OCI-LY1 (cell line): ENCODE data around the gene BBS4.
A peak's percentile ranks its signal among the peaks of the same experiment; 100 is the strongest.

Experiments used
- H2AFZ ChIP-seq: fragments of 200-600 bp; sonication (generic), shearing (Covaris generic); 2 replicates; pipeline ENCODE4 v1.6.0; 2014; ENCODE audit warnings: antibody characterized with exemption, mild to moderate bottlenecking, low read length
- H3F3A ChIP-seq: fragments of 200-600 bp; sonication (generic), shearing (Covaris generic); 2 replicates; pipeline ENCODE4 v1.6.0; 2014; ENCODE audit warnings: mild to moderate bottlenecking, antibody characterized with exemption, low read length, moderate library complexity; ENCODE audit not compliant: insufficient read depth
- H3K27ac ChIP-seq: fragments of 200-600 bp; sonication (generic); 2 replicates; pipeline ENCODE4 v1.5.1; 2014; ENCODE audit warnings: low read length, mixed run types, mild to moderate bottlenecking, low read depth; ENCODE audit not compliant: poor library complexity, severe bottlenecking
- H3K27me3 ChIP-seq: fragments of 200-600 bp; sonication (generic); 2 replicates; pipeline ENCODE4 v1.6.0; 2014; ENCODE audit warnings: antibody characterized with exemption, mild to moderate bottlenecking, low read length, moderate library complexity; ENCODE audit not compliant: insufficient read depth
- H3K36me3 ChIP-seq: fragments of 200-600 bp; sonication (generic); 2 replicates; pipeline ENCODE4 v1.6.1; 2014; ENCODE audit warnings: mild to moderate bottlenecking, antibody characterized with exemption, low read length, moderate library complexity, mixed read lengths; ENCODE audit not compliant: insufficient read depth
- H3K4me1 ChIP-seq: fragments of 200-600 bp; sonication (generic); 2 replicates; pipeline ENCODE4 v1.5.1; 2014; ENCODE audit warnings: mild to moderate bottlenecking, low read length, moderate library complexity; ENCODE audit not compliant: insufficient read depth, severe bottlenecking
- H3K4me2 ChIP-seq: fragments of 200-600 bp; sonication (generic), shearing (Covaris generic); 2 replicates; pipeline ENCODE4 v1.6.1; 2014; ENCODE audit warnings: low read length
- H3K4me3 ChIP-seq: fragments of 200-600 bp; sonication (generic); 2 replicates; pipeline ENCODE4 v1.5.1; 2014; ENCODE audit warnings: low read length, low read depth, mild to moderate bottlenecking, mixed read lengths; ENCODE audit not compliant: poor library complexity, severe bottlenecking
- H3K79me2 ChIP-seq: fragments of 200-600 bp; shearing (Covaris generic); 2 replicates; pipeline ENCODE4 v1.6.1; 2016; ENCODE audit warnings: mixed run types, low read length, mixed read lengths; ENCODE audit not compliant: insufficient read depth
- H3K9ac ChIP-seq: fragments of 200-600 bp; sonication (generic), shearing (Covaris generic); 2 replicates; pipeline ENCODE4 v1.6.1; 2014; ENCODE audit warnings: mild to moderate bottlenecking, low read length, mixed read lengths
- H3K9me2 ChIP-seq: fragments of 200-600 bp; sonication (generic), shearing (Covaris generic); 2 replicates; pipeline ENCODE4 v1.6.1; 2014; ENCODE audit warnings: low read depth, mild to moderate bottlenecking, low read length, mixed read lengths
- H3K9me3 ChIP-seq: fragments of 200-600 bp; shearing (Covaris generic); 2 replicates; pipeline ENCODE4 v1.6.1; 2014; ENCODE audit warnings: low read length, mixed read lengths
- H4K20me1 ChIP-seq: fragments of 200-600 bp; sonication (generic), shearing (Covaris generic); 2 replicates; pipeline ENCODE4 v1.6.0; 2016; ENCODE audit warnings: mild to moderate bottlenecking, low read length; ENCODE audit not compliant: insufficient read depth
- CTCF ChIP-seq: fragments of 200-600 bp; sonication (generic), shearing (Covaris generic); IDR thresholded peaks from 2 replicates; pipeline ENCODE4 v1.5.1; 2017; ENCODE audit warnings: mild to moderate bottlenecking, antibody characterized with exemption, low read length, moderate library complexity, mixed read lengths
- EZH2 ChIP-seq: fragments of 200-600 bp; sonication (generic), shearing (Covaris generic); IDR thresholded peaks from 2 replicates; pipeline ENCODE4 v1.8.0; 2017; ENCODE audit warnings: borderline replicate concordance, mixed run types, mild to moderate bottlenecking, antibody characterized with exemption, low read length, moderate library complexity, mixed read lengths

BBS4 gene

GRCh38 chr15:72766780-72767179 is 80.8 kb downstream of the BBS4 start:
- Histone ChIP-seq H3K27me3 (no peaks in the 10 kb centered on the region), H3K36me3 (peaks cover 93% of the 10 kb centered on the region), H3F3A (no peaks in the 10 kb centered on the region), H3K27ac (no peak overlapping the region), H3K9me2 (no peaks in the 10 kb centered on the region), H2AFZ (no peak overlapping the region), H3K79me2 (peaks cover 14% of the 10 kb centered on the region), H3K9ac (no peak overlapping the region), H3K4me3 (no peak overlapping the region), H3K4me2 (no peak overlapping the region), H3K4me1 (no peaks in the 10 kb centered on the region), H4K20me1 (no peaks in the 10 kb centered on the region), H3K9me3 (peaks cover 13% of the 10 kb centered on the region)
- TF ChIP-seq EZH2 (no peak), CTCF (no peak)

- Histone ChIP-seq H3K4me2 (no peak overlapping the region), H3F3A (no peaks in the 10 kb centered on the region), H3K36me3 (peaks cover 92% of the 10 kb centered on the region), H3K9me3 (peaks cover 13% of the 10 kb centered on the region), H2AFZ (no peak overlapping the region), H3K4me3 (no peak overlapping the region), H3K9me2 (no peaks in the 10 kb centered on the region), H3K4me1 (peaks cover 23% of the 10 kb centered on the region), H3K27me3 (no peaks in the 10 kb centered on the region), H3K9ac (no peak overlapping the region), H4K20me1 (no peaks in the 10 kb centered on the region), H3K27ac (no peak overlapping the region), H3K79me2 (peaks cover 30% of the 10 kb centered on the region)
- TF ChIP-seq CTCF (peak; percentile 16; the same call in 1 of the 2 replicates), EZH2 (no peak)
Measured at GRCh38 chr15:72770673-72771328, 84.8 kb downstream of the BBS4 start.

GRCh38 chr15:72771329-72771725 is 85.3 kb downstream of the BBS4 start:
- Histone ChIP-seq H3K79me2 (peaks cover 35% of the 10 kb centered on the region), H3K9me2 (no peaks in the 10 kb centered on the region)

More at GRCh38 chr15:72771329-72771725, 85.3 kb downstream of the BBS4 start:
- no peaks in the 10 kb centered on the region for H3F3A ChIP-seq
- H3K4me2 ChIP-seq = no peak overlapping the region
- H4K20me1 ChIP-seq = no peaks in the 10 kb centered on the region
- H3K4me1 ChIP-seq = peaks cover 28% of the 10 kb centered on the region
- TF ChIP-seq EZH2 = no peak
- TF ChIP-seq CTCF = no peak
- H2AFZ ChIP-seq = no peak overlapping the region
- peaks cover 87% of the 10 kb centered on the region for H3K36me3 ChIP-seq
- H3K4me3 ChIP-seq = no peak overlapping the region
- H3K27ac ChIP-seq = no peak overlapping the region
- no peak overlapping the region for H3K9ac ChIP-seq
- H3K27me3 ChIP-seq = no peaks in the 10 kb centered on the region
- H3K9me3 ChIP-seq = peaks cover 13% of the 10 kb centered on the region
